OCI-LY1 (cell line): Measurements from ENCODE around the gene KIF13A.
"Not testable (repeated sequence)": the region's sequence is repeated elsewhere in the genome, so short reads cannot be mapped to it uniquely, and the experiment has no call there.

Experiments
- H2AFZ ChIP-seq: fragments of 200-600 bp; sonication (generic), shearing (Covaris generic); 2 replicates; pipeline ENCODE4 v1.6.0; 2014; ENCODE audit warnings: antibody characterized with exemption, mild to moderate bottlenecking, low read length
- H3F3A ChIP-seq: fragments of 200-600 bp; sonication (generic), shearing (Covaris generic); 2 replicates; pipeline ENCODE4 v1.6.0; 2014; ENCODE audit warnings: mild to moderate bottlenecking, antibody characterized with exemption, low read length, moderate library complexity; ENCODE audit not compliant: insufficient read depth
- H3K27ac ChIP-seq: fragments of 200-600 bp; sonication (generic); 2 replicates; pipeline ENCODE4 v1.5.1; 2014; ENCODE audit warnings: low read length, mixed run types, mild to moderate bottlenecking, low read depth; ENCODE audit not compliant: poor library complexity, severe bottlenecking
- H3K27me3 ChIP-seq: fragments of 200-600 bp; sonication (generic); 2 replicates; pipeline ENCODE4 v1.6.0; 2014; ENCODE audit warnings: antibody characterized with exemption, mild to moderate bottlenecking, low read length, moderate library complexity; ENCODE audit not compliant: insufficient read depth
- H3K36me3 ChIP-seq: fragments of 200-600 bp; sonication (generic); 2 replicates; pipeline ENCODE4 v1.6.1; 2014; ENCODE audit warnings: mild to moderate bottlenecking, antibody characterized with exemption, low read length, moderate library complexity, mixed read lengths; ENCODE audit not compliant: insufficient read depth
- H3K4me1 ChIP-seq: fragments of 200-600 bp; sonication (generic); 2 replicates; pipeline ENCODE4 v1.5.1; 2014; ENCODE audit warnings: mild to moderate bottlenecking, low read length, moderate library complexity; ENCODE audit not compliant: insufficient read depth, severe bottlenecking
- H3K4me2 ChIP-seq: fragments of 200-600 bp; sonication (generic), shearing (Covaris generic); 2 replicates; pipeline ENCODE4 v1.6.1; 2014; ENCODE audit warnings: low read length
- H3K4me3 ChIP-seq: fragments of 200-600 bp; sonication (generic); 2 replicates; pipeline ENCODE4 v1.5.1; 2014; ENCODE audit warnings: low read length, low read depth, mild to moderate bottlenecking, mixed read lengths; ENCODE audit not compliant: poor library complexity, severe bottlenecking
- H3K79me2 ChIP-seq: fragments of 200-600 bp; shearing (Covaris generic); 2 replicates; pipeline ENCODE4 v1.6.1; 2016; ENCODE audit warnings: mixed run types, low read length, mixed read lengths; ENCODE audit not compliant: insufficient read depth
- H3K9ac ChIP-seq: fragments of 200-600 bp; sonication (generic), shearing (Covaris generic); 2 replicates; pipeline ENCODE4 v1.6.1; 2014; ENCODE audit warnings: mild to moderate bottlenecking, low read length, mixed read lengths
- H3K9me2 ChIP-seq: fragments of 200-600 bp; sonication (generic), shearing (Covaris generic); 2 replicates; pipeline ENCODE4 v1.6.1; 2014; ENCODE audit warnings: low read depth, mild to moderate bottlenecking, low read length, mixed read lengths
- H3K9me3 ChIP-seq: fragments of 200-600 bp; shearing (Covaris generic); 2 replicates; pipeline ENCODE4 v1.6.1; 2014; ENCODE audit warnings: low read length, mixed read lengths
- H4K20me1 ChIP-seq: fragments of 200-600 bp; sonication (generic), shearing (Covaris generic); 2 replicates; pipeline ENCODE4 v1.6.0; 2016; ENCODE audit warnings: mild to moderate bottlenecking, low read length; ENCODE audit not compliant: insufficient read depth
- EZH2 ChIP-seq: fragments of 200-600 bp; sonication (generic), shearing (Covaris generic); IDR thresholded peaks from 2 replicates; pipeline ENCODE4 v1.8.0; 2017; ENCODE audit warnings: borderline replicate concordance, mixed run types, mild to moderate bottlenecking, antibody characterized with exemption, low read length, moderate library complexity, mixed read lengths
- TF ChIP-seq, protein P1 (sequence below): fragments of 200-600 bp; sonication (generic), shearing (Covaris generic); IDR thresholded peaks from 2 replicates; pipeline ENCODE4 v1.5.1; 2017; ENCODE audit warnings: mild to moderate bottlenecking, antibody characterized with exemption, low read length, moderate library complexity, mixed read lengths

KIF13A gene

DNA sequence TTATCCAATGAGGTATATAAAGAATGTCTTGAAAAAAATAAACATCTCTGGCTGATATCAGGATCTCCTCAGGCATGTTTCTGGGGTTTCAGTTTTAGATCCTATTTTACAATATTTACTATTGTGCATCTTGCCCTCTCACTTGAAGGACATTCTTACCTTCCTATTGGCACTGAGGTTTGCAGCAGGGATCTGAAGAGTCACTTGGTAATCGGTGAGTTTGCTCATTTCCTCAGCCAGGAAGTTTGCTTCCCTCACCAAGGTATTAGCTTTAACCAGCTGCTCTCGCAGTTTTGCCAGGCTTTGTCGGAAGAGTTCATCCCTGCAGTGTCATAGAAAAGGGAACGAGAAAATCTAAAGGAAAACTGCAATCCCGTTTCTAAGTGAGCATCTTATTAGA is 178.8 kb downstream of the KIF13A start:
- Histone ChIP-seq H3K27ac (no peak overlapping the region), H3K27me3 (no peaks in the 10 kb centered on the region), H3K9me2 (no peaks in the 10 kb centered on the region), H3K4me2 (no peak overlapping the region), H3K36me3 (no peaks in the 10 kb centered on the region), H3K9me3 (no peaks in the 10 kb centered on the region), H2AFZ (no peak overlapping the region), H3K4me3 (no peak overlapping the region), H3K4me1 (no peaks in the 10 kb centered on the region), H3K79me2 (no peaks in the 10 kb centered on the region), H3F3A (no peaks in the 10 kb centered on the region), H3K9ac (no peak overlapping the region), H4K20me1 (no peaks in the 10 kb centered on the region)
- TF ChIP-seq, protein P1, sequence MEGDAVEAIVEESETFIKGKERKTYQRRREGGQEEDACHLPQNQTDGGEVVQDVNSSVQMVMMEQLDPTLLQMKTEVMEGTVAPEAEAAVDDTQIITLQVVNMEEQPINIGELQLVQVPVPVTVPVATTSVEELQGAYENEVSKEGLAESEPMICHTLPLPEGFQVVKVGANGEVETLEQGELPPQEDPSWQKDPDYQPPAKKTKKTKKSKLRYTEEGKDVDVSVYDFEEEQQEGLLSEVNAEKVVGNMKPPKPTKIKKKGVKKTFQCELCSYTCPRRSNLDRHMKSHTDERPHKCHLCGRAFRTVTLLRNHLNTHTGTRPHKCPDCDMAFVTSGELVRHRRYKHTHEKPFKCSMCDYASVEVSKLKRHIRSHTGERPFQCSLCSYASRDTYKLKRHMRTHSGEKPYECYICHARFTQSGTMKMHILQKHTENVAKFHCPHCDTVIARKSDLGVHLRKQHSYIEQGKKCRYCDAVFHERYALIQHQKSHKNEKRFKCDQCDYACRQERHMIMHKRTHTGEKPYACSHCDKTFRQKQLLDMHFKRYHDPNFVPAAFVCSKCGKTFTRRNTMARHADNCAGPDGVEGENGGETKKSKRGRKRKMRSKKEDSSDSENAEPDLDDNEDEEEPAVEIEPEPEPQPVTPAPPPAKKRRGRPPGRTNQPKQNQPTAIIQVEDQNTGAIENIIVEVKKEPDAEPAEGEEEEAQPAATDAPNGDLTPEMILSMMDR = no peak
- no peak for TF ChIP-seq EZH2

DNA sequence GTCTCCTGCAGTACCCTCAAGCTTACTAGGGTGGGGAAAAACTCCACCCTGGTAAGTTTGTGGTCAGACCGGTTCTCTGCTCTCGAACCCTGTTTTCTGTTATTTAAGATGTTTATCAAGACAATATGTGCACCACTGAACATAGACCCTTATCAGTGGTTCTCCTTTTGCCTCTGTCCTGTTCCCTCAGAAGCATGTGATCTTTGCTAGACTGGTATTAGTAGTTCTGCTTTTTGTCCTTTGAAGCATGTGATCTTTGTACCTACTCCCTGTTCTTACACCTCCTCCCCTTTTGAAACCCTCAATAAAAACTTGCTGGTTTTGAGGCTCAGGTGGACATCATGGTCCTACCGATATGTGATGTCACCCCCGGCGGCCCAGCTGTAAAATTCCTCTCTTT is 180.0 kb downstream of the KIF13A start:
- not testable (repeated sequence) for H3K9me2 ChIP-seq, H3K4me1 ChIP-seq, H3K36me3 ChIP-seq, H3K79me2 ChIP-seq, H3K9ac ChIP-seq, H2AFZ ChIP-seq, H3K27me3 ChIP-seq, H3K27ac ChIP-seq, H3K4me2 ChIP-seq, H4K20me1 ChIP-seq, H3K9me3 ChIP-seq, H3F3A ChIP-seq, H3K4me3 ChIP-seq

DNA sequence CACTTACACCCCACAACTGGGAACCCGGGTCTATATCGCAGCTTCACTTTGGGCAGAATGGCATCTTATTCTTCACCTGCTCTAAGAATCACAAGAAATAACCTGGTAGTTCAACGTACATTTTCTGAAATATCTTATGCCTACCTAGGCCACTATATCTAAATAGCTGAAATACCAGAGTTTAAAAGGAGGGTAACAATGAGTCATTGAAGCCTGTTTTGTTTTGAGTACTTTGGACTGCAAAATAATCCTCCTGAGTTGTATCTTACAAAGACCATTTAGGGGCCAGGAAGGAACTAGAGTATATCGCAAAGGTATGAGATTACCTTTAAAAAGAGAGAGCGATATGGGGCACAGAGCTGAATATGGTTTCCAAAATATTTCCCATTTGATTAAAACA is 184.0 kb downstream of the KIF13A start:
- no peaks in the 10 kb centered on the region; the same call in 1 of the 2 replicates for H3K27me3 ChIP-seq
- no peak for TF ChIP-seq EZH2
- TF ChIP-seq, protein P1 = no peak
- H4K20me1 ChIP-seq = no peaks in the 10 kb centered on the region
- no peaks in the 10 kb centered on the region for H3K36me3 ChIP-seq
- no peaks in the 10 kb centered on the region for H3K9me3 ChIP-seq
- no peaks in the 10 kb centered on the region for H3K4me1 ChIP-seq
- H3K4me2 ChIP-seq = no peak overlapping the region
- no peak overlapping the region for H3K9ac ChIP-seq
- no peaks in the 10 kb centered on the region for H3F3A ChIP-seq
- no peak overlapping the region for H2AFZ ChIP-seq
- H3K79me2 ChIP-seq = no peaks in the 10 kb centered on the region
- no peaks in the 10 kb centered on the region for H3K9me2 ChIP-seq
- H3K4me3 ChIP-seq = no peak overlapping the region
- H3K27ac ChIP-seq = no peak overlapping the region

DNA sequence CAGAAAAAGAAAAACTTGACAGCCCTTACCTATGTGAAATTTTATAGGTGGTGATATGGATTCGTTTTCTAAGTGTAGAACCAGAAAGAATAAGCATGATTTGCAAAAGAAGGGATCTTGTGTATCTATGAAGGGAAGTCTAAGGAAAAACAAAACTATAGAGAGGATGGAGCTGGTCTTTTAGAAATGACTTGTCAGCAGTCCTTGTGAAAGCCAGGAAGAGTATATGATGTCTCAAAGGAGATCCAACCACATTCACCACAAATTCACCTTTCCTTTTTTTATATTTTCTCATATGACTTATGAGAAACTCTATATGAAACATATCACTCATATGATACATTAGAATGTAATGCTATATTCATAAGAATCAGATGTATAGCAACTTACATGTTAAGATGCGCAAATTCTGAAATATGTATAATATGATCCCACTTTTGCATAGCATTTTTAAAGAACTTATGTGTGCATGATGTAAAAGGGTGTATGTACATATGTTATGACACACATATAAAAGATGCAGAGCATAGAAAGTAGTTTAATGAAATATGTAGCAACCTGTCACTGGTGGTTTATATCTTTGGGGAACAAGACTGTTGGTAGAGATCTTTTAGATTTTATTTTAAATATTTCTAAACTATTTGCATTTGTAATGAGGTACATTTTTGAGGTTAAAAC is 188.8 kb downstream of the KIF13A start:
- H3K36me3 ChIP-seq = no peaks in the 10 kb centered on the region
- H3K4me3 ChIP-seq = no peak overlapping the region
- H4K20me1 ChIP-seq = no peaks in the 10 kb centered on the region
- H3K9me2 ChIP-seq = no peaks in the 10 kb centered on the region
- H3K9me3 ChIP-seq = no peaks in the 10 kb centered on the region
- H3K79me2 ChIP-seq = no peaks in the 10 kb centered on the region
- H3K4me2 ChIP-seq = no peak overlapping the region
- H3K27ac ChIP-seq = no peak overlapping the region
- no peak overlapping the region for H2AFZ ChIP-seq
- TF ChIP-seq, protein P1 = no peak
- no peak for TF ChIP-seq EZH2
- H3K9ac ChIP-seq = no peak overlapping the region
- no peaks in the 10 kb centered on the region for H3K4me1 ChIP-seq
- H3K27me3 ChIP-seq = no peaks in the 10 kb centered on the region; the same call in 1 of the 2 replicates
- H3F3A ChIP-seq = no peaks in the 10 kb centered on the region
